HuH-7 (cell line): ENCODE data around the gene GDE1.
A peak's percentile ranks its signal among the peaks of the same experiment; 100 is the strongest.
"Not testable (repeated sequence)": the region's sequence is repeated elsewhere in the genome, so short reads cannot be mapped to it uniquely, and the experiment has no call there.

Experiments
- DNase-seq: peaks from one replicate; pipeline ENCODE4 v3.0.0; 2011; ENCODE audit warnings: low spot score

GDE1 gene

GRCh38 chr16:19521471-19522396 is at the start of gene GDE1:
GDE1 (minus strand) TSS chr16:19522098; CDS start chr16:19521964, 134 bp downstream.
- DNase-seq = peak; percentile 93

- no peak for DNase-seq
Measured at GRCh38 chr16:19567560-19567959, 45.7 kb upstream of the GDE1 start.

- no peak for DNase-seq
Measured at GRCh38 chr16:19566362-19566761, 44.5 kb upstream of the GDE1 start.

- DNase-seq = no peak
Measured at GRCh38 chr16:19563377-19563776, 41.5 kb upstream of the GDE1 start.

DNA sequence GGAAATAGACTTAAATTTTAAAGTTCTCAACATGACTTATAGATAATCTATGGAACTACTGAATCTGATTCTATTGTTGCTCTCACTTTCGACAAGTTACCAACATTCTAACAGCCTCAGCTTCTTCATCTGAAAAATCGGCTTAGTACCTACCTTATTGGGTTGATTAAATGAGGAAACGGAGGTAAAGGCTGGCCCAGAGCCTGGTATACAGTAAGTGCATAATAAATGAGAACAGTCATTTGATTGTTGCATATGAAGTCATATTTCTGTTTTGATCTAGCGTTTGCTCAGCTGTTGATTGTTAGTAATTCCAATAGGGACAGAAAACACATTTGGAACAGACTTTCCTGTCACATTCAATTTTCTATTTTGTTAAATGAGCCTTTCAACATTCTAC is 38.2 kb upstream of the GDE1 start:
- DNase-seq = no peak

- DNase-seq = peak; percentile 33
Measured at GRCh38 chr16:19559242-19559910, 37.5 kb upstream of the GDE1 start.

DNA sequence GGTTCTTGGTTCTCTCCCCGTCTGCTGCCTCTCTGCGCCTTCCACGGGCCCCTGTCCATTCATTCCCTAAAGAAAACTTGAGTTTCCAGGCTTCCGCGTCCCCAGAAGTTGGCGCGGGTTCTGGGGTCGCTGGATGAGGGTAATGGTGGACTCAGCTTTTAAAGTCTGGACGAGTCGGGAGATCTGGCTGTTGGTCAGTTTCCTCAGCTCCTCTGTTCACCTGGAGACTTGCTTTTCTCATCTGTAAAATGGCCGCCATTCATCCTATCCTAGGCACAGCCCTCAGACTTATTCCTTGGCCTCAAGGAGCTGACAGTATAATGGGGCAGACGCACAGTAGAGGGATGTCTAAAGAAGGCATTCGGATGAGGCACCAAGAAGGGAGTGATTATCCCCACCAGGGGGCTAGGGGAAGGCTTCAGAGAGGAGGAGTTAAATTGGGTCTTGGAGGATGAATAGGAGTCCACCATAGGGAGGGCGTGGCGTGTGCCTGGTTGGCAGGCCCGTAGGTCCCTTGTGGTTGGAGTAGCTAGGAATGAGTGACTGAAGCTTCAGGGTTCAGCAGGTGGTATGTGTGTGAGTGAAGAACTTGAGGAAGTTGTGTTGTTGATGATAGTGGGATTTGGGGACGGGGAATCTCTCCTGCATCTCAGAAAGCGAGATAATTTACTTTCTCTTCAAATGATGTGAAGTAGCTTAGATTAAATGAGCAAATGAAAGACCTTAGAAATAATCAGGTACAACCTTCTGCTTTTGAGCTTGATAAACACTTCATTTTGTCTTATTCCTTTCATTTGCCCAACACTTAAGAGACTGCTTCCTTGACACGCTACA is 34.3 kb upstream of the GDE1 start:
- DNase-seq = no peak

DNA sequence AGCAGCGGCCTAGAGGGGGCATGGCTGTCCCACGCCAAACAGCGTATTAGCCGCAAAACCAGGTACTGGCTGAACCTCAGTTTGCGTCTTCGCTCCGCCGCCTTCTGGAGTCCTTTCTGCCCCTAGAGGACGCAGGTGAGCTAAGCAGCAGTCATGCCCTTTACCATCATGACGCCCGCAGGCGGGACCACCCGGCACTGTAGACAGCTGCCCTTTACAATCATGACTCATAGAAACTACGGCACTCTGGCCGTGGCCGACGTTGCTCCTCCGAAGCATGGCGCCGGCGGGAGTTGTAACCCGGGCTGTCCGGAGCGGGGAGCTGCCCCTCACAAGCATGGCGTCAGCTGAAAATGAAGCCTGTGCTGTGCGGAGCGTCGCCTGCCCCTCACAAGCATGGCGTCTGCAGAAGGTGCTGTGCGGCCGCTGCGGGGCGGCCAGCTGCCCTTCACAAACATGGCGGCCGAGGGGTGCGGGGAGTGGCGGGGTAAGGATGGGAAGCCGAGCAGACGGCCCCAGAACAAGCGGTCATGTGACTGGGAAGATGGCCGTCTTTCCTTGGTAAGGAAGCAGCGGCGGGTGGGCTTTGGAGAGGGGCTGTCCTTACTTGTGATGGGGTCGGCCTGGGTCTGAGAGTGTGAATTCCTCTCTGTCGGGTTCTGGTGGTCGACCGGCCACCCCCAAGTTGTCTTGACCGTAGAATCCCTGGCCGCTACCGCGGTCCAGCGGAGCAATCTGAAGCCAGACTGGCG is 33.5 kb upstream of the GDE1 start, which contains the start of gene VPS35L:
VPS35L (plus strand) TSS at position 518 of the 752 bp plus-strand sequence; CDS start at position 545, 27 bp downstream.
- peak; percentile 75 for DNase-seq

DNA sequence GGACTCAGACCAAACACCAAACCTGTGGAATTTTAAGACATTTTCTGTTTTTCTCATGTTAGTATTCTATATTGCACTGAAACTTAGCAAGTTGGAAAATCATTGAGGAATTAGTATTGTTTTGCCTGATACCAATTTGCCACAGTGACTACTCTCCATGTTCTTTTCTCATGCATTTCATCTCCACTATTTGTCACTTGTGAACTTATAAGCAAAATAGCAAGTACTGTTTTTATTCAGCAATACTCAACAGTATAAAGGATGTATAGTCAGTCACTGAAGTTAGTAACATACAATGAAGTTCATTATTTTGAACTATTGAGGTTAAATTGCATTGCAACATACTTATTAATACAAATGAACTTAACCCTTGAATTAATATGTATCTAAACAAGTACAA is 27.8 kb upstream of the GDE1 start:
- no peak for DNase-seq

- DNase-seq = no peak
Measured at GRCh38 chr16:19548144-19548543, 26.2 kb upstream of the GDE1 start.

DNA sequence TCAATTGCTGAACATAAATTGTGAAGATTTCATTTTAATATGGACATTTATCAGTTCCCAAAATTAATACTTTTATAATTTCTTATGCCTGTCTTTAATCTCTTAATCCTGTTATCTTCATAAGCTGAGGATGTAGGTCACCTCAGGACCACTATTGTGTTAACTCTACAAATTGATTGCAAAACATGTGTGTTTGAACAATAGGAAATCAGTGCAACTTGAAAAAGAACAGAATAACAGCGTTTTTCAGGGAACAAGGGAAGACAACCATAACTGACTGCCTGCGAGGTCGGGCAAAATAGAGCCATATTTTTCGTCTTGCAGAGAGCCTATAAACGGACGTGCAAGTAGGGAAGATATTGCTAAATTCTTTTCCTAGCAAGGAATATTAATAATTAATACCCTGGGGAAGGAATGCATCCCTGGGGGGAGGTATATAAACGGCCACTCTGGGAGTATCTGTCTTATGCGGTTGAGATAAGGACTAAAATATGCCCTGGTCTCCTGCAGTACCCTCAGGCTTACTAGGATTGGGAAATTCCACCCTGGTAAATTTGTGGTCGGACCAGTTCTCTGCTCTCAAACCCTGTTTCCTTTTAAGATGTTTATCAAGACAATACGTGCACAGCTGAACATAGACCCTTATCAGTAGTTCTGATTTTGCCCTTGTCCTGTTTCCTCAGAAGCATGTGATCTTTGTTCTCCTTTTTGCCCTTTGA is 21.5 kb upstream of the GDE1 start:
- DNase-seq = not testable (repeated sequence)

DNA sequence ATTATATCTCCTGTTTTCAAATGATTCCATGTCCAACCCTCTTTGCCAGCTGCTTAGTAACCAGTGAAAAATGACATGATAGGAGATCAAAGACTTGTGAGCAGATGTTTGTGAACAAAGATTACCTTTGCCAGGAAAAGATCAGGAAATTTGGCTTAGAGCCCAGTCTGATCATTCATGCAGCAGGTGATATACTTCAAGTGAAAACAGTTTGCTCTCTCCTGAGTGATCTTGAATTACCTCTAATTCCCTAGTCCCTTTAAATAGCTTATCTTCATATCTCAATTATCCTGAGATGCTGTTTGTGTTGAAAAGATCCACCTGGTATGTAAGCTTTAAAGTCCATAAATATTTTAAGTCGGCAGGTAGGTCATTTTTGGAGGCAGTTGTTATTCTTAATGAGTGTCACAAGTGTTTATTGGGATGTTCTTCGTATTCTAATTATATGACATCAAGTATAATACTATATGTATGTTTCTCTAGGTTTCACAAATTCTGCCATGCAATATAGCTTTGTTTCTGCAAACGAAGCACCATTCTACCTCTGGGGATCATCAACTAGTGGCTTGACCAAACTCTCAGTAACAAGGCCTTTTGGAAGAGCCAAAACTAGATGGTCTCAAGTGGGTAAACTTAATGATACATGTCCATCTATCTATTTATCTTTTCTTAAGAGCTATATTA is 20.4 kb upstream of the GDE1 start:
- DNase-seq = no peak

DNA sequence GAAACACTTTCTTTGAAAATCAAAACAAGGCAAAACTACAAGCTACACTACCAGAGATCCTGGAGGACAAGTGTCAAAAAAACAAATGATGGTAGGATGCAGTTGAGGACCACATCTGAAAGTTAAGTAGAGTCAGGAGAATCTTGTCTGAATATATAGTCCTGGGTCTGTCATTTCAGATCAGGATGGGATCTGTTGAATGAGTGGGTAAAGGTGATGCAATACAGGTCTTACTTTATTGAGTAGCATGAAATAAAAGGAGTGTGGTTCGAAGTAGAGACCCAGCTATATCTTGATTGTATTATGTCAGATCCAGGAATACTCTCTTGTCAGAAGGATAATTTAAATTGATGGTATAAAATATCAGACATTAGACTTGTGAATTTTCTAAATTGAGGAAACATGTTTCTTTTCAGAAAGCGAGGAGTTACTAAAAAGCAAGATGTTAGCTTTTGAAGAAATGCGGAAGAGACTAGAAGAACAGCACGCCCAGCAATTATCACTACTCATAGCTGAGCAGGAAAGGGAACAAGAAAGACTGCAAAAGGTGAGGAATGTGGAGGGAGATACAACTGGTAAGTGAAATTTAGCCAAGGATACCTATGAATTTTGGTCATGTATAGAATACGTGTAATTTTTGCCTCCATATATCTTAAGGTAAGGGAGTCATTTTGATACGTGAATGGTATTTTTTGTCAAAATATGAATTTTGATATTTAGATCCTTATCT is 18.5 kb upstream of the GDE1 start:
- DNase-seq = no peak

DNA sequence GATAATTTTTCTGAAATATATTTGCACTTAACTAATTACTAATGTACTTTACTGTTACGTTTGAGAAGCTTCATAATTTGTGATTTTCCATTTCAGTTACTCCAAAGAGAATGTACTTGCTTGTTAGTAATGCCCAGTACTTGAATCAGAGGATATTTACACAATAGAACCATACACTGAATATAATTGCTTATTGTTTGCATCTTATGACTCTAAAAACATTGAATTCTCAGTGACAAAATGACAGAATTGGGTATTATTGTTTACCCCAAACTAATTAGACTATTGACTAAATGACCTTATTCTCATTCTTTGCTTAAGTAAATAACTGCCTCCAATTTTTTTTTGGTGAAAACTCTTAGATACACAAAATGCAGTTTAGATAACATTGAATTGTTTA is 10.7 kb upstream of the GDE1 start:
- no peak for DNase-seq

- no peak for DNase-seq
Measured at GRCh38 chr16:19528666-19529065, 6.8 kb upstream of the GDE1 start.

DNA sequence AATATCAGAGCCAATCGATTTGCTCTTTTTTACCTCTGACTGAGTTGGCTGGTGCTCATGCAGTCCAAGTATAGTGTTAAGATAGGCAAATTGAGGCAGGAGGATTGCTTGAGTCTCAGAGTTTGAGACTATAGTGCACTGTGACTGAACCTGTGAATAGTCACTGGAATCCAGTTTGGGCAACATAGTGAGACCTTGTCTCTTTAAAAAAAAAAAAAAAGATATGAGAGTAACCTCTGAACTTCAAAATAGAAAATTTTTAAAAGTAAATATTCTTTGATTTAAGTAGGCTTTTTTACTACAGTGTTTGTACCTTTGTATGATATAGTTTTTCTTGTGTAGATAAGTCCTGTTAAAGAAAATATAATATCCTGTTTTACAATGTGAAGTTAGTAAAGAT is 5.3 kb upstream of the GDE1 start:
- DNase-seq = no peak

DNA sequence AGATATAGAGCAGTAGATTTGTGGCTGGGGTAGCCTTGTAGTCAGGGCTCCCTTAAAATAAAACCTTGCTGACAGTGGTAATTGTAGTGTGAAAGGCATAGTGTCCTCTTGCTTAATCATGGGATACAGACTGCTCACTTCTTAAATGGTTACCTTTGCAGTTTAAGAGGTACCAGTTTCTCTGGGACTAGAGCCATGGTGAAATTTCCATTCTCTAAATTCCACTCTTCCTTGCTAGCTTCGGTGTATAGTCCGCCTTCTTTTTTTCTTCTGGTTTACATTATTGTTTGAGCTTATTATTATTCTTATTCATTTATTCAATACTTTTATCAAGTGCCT is 3.5 kb upstream of the GDE1 start:
- DNase-seq = no peak

DNA sequence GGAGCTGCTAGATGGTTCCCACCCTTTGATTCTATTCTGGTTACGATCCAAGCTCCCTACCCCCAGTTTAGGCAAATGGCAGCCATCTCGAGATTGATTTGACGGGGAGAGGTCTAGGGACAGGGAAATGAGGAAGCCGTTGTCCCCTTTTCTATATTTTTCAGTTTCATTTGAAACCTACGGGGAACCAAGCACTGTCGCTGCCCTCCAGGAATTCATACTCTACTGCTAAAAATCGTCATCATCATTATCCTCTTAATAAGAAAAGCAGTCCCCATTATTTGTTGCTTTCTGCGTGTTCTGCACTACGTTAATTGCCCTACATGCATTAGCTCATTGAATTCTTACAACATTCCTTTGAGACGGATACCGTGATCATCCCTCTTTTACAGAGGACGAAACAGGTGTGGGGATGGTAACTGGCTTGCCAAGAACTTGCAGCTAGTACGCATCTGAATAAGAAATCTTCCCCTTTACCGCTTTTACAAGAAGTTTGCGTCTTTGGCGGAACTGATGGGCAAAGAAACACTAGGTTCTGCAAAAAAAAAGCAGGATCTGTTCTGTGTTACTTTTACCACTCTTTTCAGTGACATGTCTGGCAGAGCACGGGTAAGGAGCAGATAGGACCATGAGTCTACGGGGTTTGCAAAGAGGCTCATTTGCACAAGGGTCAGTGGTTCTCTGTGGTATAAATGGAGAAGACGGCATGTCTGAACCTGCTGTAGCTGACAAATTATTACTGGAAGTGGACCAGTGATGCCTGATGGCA is 2.9 kb upstream of the GDE1 start:
- DNase-seq = no peak

GRCh38 chr16:19524356-19524615 is 2.4 kb upstream of the GDE1 start:
- DNase-seq = no peak
